Measurements from ENCODE around the gene AFDN.

GRCh38 chr6:167918548-167919278 lies 92.0 kb downstream of the AFDN start:
- TF ChIP-seq CTCF (conservative IDR thresholded peaks at IDR 0.05; ENCODE audit: low read depth in 2 of 2) (no peak), EZH2 (IDR thresholded peaks at IDR 0.05; ENCODE audit: low read depth, unreplicated experiment) (no peak)
